Liver (tissue), 9 donors: ENCODE measurements around the gene FKBP11. TPM values are rescaled to one million over a fixed set of nuclear protein-coding genes. Genes with fewer than 3 reads are reported as not detected.
"Not testable (repeated sequence)": the region's sequence is repeated elsewhere in the genome, so short reads cannot be mapped to it uniquely, and the experiment has no call there.

Experiments used
- DNase-seq: peaks from one replicate; pipeline ENCODE4 v3.0.0-alpha.2; 2017; ENCODE audit warnings: low spot score
- H3K27ac ChIP-seq, 2 donors: one replicate each; pipeline ENCODE4 v1.7.0; 2013; ENCODE audit warnings: inconsistent platforms in 2 of 2, low read length in 2 of 2, control low read depth in 1 of 2, low read depth in 1 of 2, mild to moderate bottlenecking in 1 of 2
- H3K27me3 ChIP-seq, 4 donors: one replicate each; pipeline versions ENCODE4 v1.6.1 to v1.7.0; 2013; ENCODE audit warnings: low read length in 3 of 4, inconsistent platforms in 1 of 4, mild to moderate bottlenecking in 1 of 4, moderate library complexity in 1 of 4; ENCODE audit not compliant: control insufficient read depth in 4 of 4, insufficient read depth in 4 of 4
- H3K36me3 ChIP-seq, 4 donors: one replicate each; pipeline versions ENCODE4 v1.6.1 to v1.7.0; 2013; ENCODE audit warnings: low read length in 3 of 4, mild to moderate bottlenecking in 3 of 4, low read depth in 1 of 4, moderate library complexity in 1 of 4; ENCODE audit not compliant: control insufficient read depth in 4 of 4, insufficient read depth in 3 of 4
- H3K4me1 ChIP-seq, 4 donors: one replicate each; pipeline versions ENCODE4 v1.6.1 to v1.7.0; 2013; ENCODE audit warnings: low read length in 3 of 4, mild to moderate bottlenecking in 3 of 4, moderate library complexity in 1 of 4; ENCODE audit not compliant: control insufficient read depth in 4 of 4, insufficient read depth in 4 of 4
- H3K4me3 ChIP-seq, 3 donors: one replicate each; pipeline versions ENCODE4 v1.6.1 to v1.7.0; 2013; ENCODE audit warnings: low read length in 3 of 3, control low read depth in 1 of 3, low read depth in 1 of 3, mild to moderate bottlenecking in 1 of 3
- H3K9ac ChIP-seq, 2 donors: one replicate each; pipeline ENCODE4 v1.7.0; 2013; ENCODE audit warnings: low read length in 2 of 2, mild to moderate bottlenecking in 2 of 2, moderate library complexity in 2 of 2, control low read depth in 1 of 2, low read depth in 1 of 2
- H3K9me3 ChIP-seq, 4 donors: one replicate each; pipeline versions ENCODE4 v1.6.1 to v1.7.0; 2013; ENCODE audit warnings: low read length in 3 of 4; ENCODE audit not compliant: control insufficient read depth in 4 of 4
- EGR1 ChIP-seq, 2 donors: IDR thresholded peaks; 2 replicates each; pipeline ENCODE4 v1.6.1; 2016 to 2018; ENCODE audit warnings: antibody characterized with exemption in 2 of 2, low read depth in 2 of 2
- FOXA1 ChIP-seq: IDR thresholded peaks from 2 replicates; pipeline ENCODE4 v1.6.1; 2016; ENCODE audit warnings: antibody characterized with exemption
- FOXA2 ChIP-seq: IDR thresholded peaks from 2 replicates; pipeline ENCODE4 v1.6.1; 2016; ENCODE audit warnings: antibody characterized with exemption
- GABPA ChIP-seq, 2 donors: IDR thresholded peaks in 1 of 2; conservative IDR thresholded peaks in 1 of 2; 2 replicates each; pipeline ENCODE4 v1.6.1; 2016; ENCODE audit warnings: antibody characterized with exemption in 2 of 2, mild to moderate bottlenecking in 1 of 2, moderate library complexity in 1 of 2
- HNF4A ChIP-seq, 2 donors: conservative IDR thresholded peaks; 2 replicates each; pipeline ENCODE4 v1.6.1; 2016; ENCODE audit warnings: antibody characterized with exemption in 2 of 2, mild to moderate bottlenecking in 2 of 2
- JUND ChIP-seq, 2 donors: IDR thresholded peaks; 2 replicates each; pipeline ENCODE4 v1.6.1; 2016; ENCODE audit warnings: antibody characterized with exemption in 2 of 2
- MAX ChIP-seq: IDR thresholded peaks from 2 replicates; pipeline ENCODE4 v1.6.1; 2016; ENCODE audit warnings: antibody characterized with exemption
- NR2F2 ChIP-seq: IDR thresholded peaks from 2 replicates; pipeline ENCODE4 v1.6.1; 2016; ENCODE audit warnings: antibody characterized with exemption
- RAD21 ChIP-seq, 2 donors: IDR thresholded peaks; 2 replicates each; pipeline ENCODE4 v1.6.1; 2016; ENCODE audit warnings: antibody characterized with exemption in 2 of 2, mild to moderate bottlenecking in 2 of 2
- RXRA ChIP-seq, 2 donors: IDR thresholded peaks; 2 replicates each; pipeline ENCODE4 v1.6.1; 2017 to 2018; ENCODE audit warnings: antibody characterized with exemption in 2 of 2, mild to moderate bottlenecking in 1 of 2
- SP1 ChIP-seq: IDR thresholded peaks from 2 replicates; pipeline ENCODE4 v1.6.1; 2018; ENCODE audit warnings: antibody characterized with exemption, mild to moderate bottlenecking
- YY1 ChIP-seq: IDR thresholded peaks from 2 replicates; pipeline ENCODE4 v1.6.1; 2016; ENCODE audit warnings: antibody characterized with exemption, mild to moderate bottlenecking
- WGBS: extraction: QIAGEN DNeasy Blood & Tissue Kit; methylation state at CpG from one replicate; pipeline ENCODE4 v1.1.7; 2013; 5-methylcytosine and 5-hydroxymethylcytosine counted together
- polyA plus RNA-seq, 2 donors: library from polyadenylated mRNA; stranded (reverse) in 1 of 2; unstranded in 1 of 2; fragments of 200-250 nt in 1 of 2; fragments of >200 nt in 1 of 2; fragmentation: Nextera tagmentation in 1 of 2; extraction: Ambion mirVana in 1 of 2; gene quantifications; one replicate each; pipeline versions ENCODE4 v1.2.1 to v1.2.3, GENCODE V29; 2013 to 2015
- total RNA-seq, 2 donors: library from RNA; depleted of rRNA; stranded (reverse); fragments of >200 nt; gene quantifications; one replicate each; pipeline ENCODE4 v1.2.3, GENCODE V29; 2014
- TF ChIP-seq, protein P1 (sequence below): IDR thresholded peaks from 2 replicates; pipeline ENCODE4 v1.6.1; 2016; ENCODE audit warnings: antibody characterized with exemption
- TF ChIP-seq, protein P2 (sequence below): IDR thresholded peaks from 2 replicates; pipeline ENCODE4 v1.6.1; 2016; ENCODE audit warnings: antibody characterized with exemption, mild to moderate bottlenecking
- donor health status: healthy.
- donor health status: healthy.
- donor health status: healthy.
- donor health status: healthy.
- donor health status: healthy.

FKBP11 gene
- total and polyA plus RNA-seq, 4 donors = 28.6 to 162 (median 64.9) TPM

DNA sequence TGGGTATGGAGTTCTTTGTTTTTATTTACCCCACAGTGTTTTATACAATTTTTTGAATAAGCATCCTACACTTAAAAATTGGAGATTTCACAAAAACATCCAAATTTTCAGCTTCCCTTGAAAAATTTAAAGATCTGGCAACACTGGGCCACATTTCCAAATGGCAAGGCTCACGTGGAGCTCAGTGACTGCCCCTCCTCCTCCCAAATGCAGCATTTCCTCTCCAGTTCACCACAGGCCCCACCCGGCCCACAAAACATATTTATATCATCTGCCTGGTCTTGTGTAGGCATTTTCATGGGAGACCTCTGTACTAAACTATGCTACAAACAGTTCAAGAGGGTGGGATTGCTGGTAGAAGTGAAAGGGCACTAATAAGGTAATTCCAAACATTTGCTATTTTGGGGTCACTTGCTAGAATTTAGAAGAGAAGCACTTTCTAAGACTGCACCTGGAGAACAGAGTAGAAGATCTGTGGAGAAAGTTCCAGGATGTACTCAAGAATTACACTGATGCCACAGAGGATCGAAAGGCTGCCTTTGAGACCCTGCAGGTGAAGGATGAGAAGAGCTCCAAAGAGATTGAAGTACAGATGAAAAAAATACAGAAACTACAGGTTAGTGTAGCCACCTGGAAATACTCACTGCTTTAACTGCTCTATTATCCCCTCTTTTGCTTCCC, 7.3 kb downstream of the FKBP11 start:
- Histone ChIP-seq H3K4me1 (no peaks in the 10 kb centered on the region), H3K4me3 (no peak overlapping the region), H3K9me3 (no peaks in the 10 kb centered on the region), H3K27ac (no peak overlapping the region), H3K27me3 (no peaks in the 10 kb centered on the region), H3K9ac (no peak overlapping the region), H3K36me3 (peaks cover 0 to 3% (median 0%) of the 10 kb centered on the region in 4 donors)
- TF ChIP-seq, protein P1, sequence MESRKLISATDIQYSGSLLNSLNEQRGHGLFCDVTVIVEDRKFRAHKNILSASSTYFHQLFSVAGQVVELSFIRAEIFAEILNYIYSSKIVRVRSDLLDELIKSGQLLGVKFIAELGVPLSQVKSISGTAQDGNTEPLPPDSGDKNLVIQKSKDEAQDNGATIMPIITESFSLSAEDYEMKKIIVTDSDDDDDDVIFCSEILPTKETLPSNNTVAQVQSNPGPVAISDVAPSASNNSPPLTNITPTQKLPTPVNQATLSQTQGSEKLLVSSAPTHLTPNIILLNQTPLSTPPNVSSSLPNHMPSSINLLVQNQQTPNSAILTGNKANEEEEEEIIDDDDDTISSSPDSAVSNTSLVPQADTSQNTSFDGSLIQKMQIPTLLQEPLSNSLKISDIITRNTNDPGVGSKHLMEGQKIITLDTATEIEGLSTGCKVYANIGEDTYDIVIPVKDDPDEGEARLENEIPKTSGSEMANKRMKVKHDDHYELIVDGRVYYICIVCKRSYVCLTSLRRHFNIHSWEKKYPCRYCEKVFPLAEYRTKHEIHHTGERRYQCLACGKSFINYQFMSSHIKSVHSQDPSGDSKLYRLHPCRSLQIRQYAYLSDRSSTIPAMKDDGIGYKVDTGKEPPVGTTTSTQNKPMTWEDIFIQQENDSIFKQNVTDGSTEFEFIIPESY = no peak
- TF ChIP-seq GABPA (IDR thresholded peaks at IDR 0.05 in 1 of 2, conservative IDR thresholded peaks at IDR 0.05 in 1 of 2) (no peak), SP1 (no peak), NR2F2 (no peak)
- no peak for DNase-seq
- WGBS = 77% methylated on average over 3 of the region's 3 CpGs

GRCh38 chr12:48910196-48910595, 15.1 kb downstream of the FKBP11 start:
- H3K9ac ChIP-seq = no peak overlapping the region
- H3K27me3 ChIP-seq = no peaks in the 10 kb centered on the region
- TF ChIP-seq JUND (IDR thresholded peaks at IDR 0.05) = no peak
- peak in 1 of 2 donors; percentile 19 for TF ChIP-seq RXRA (IDR thresholded peaks at IDR 0.05)
- TF ChIP-seq MAX = no peak
- no peaks in the 10 kb centered on the region for H3K9me3 ChIP-seq
- DNase-seq = no peak
- H3K27ac ChIP-seq = no peak overlapping the region
- H3K4me3 ChIP-seq = no peak overlapping the region
- H3K4me1 ChIP-seq = no peaks in the 10 kb centered on the region
- no peaks in the 10 kb centered on the region for H3K36me3 ChIP-seq

- not testable (repeated sequence) for DNase-seq, H3K27me3 ChIP-seq, H3K36me3 ChIP-seq, H3K9me3 ChIP-seq, H3K4me1 ChIP-seq, H3K27ac ChIP-seq, H3K4me3 ChIP-seq, H3K9ac ChIP-seq
- WGBS = 92% methylated on average over 11 of the region's 11 CpGs
Measured at GRCh38 chr12:48909698-48910097, 15.6 kb downstream of the FKBP11 start.

DNA sequence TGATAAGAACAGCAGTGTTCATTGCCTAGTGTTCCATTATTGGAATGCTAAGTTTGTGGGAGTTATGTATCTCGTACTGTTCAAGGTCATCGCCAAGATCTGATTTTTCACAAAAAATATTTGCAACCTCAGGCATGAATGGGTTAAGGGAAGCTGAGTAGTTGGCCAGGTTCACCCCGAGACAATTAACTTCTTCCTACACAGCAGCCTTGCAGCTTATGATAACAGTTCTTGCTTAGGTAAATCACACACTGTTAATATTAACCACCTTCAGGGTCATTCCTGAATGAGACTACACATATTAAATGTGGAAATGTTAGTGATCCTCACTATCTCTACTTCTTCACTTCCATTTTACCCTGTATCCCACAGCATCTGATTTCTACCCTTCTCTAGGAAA, 18.0 kb downstream of the FKBP11 start:
- Histone ChIP-seq H3K36me3 (no peaks in the 10 kb centered on the region), H3K4me1 (peaks cover 0 to 6% (median 0%) of the 10 kb centered on the region in 4 donors), H3K27ac (no peak overlapping the region), H3K9ac (no peak overlapping the region), H3K27me3 (no peaks in the 10 kb centered on the region), H3K9me3 (no peaks in the 10 kb centered on the region), H3K4me3 (no peak overlapping the region)
- no peak for DNase-seq
- WGBS = 53% methylated on average over 3 of the region's 3 CpGs
- TF ChIP-seq MAX (no peak), HNF4A (conservative IDR thresholded peaks at IDR 0.05) (no peak), FOXA2 (no peak), FOXA1 (no peak), RAD21 (IDR thresholded peaks at IDR 0.05) (no peak), RXRA (IDR thresholded peaks at IDR 0.05) (no peak), EGR1 (IDR thresholded peaks at IDR 0.05; ENCODE audit: low read depth in 2 of 2) (no peak), YY1 (no peak), NR2F2 (no peak), GABPA (IDR thresholded peaks at IDR 0.05 in 1 of 2, conservative IDR thresholded peaks at IDR 0.05 in 1 of 2) (no peak)
- TF ChIP-seq, protein P2, sequence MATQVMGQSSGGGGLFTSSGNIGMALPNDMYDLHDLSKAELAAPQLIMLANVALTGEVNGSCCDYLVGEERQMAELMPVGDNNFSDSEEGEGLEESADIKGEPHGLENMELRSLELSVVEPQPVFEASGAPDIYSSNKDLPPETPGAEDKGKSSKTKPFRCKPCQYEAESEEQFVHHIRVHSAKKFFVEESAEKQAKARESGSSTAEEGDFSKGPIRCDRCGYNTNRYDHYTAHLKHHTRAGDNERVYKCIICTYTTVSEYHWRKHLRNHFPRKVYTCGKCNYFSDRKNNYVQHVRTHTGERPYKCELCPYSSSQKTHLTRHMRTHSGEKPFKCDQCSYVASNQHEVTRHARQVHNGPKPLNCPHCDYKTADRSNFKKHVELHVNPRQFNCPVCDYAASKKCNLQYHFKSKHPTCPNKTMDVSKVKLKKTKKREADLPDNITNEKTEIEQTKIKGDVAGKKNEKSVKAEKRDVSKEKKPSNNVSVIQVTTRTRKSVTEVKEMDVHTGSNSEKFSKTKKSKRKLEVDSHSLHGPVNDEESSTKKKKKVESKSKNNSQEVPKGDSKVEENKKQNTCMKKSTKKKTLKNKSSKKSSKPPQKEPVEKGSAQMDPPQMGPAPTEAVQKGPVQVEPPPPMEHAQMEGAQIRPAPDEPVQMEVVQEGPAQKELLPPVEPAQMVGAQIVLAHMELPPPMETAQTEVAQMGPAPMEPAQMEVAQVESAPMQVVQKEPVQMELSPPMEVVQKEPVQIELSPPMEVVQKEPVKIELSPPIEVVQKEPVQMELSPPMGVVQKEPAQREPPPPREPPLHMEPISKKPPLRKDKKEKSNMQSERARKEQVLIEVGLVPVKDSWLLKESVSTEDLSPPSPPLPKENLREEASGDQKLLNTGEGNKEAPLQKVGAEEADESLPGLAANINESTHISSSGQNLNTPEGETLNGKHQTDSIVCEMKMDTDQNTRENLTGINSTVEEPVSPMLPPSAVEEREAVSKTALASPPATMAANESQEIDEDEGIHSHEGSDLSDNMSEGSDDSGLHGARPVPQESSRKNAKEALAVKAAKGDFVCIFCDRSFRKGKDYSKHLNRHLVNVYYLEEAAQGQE = no peak
